B cell (primary cell): Measurements from ENCODE around the gene CACTIN. TPM values are rescaled to one million over a fixed set of nuclear protein-coding genes. Genes with fewer than 3 reads are reported as not detected.

ENCODE experiments used
- ATAC-seq: fragments of 200-7000 bp; cut with Tn5 transposase; one replicate; pipeline ENCODE4 v1.10.0; 2021; ENCODE audit warnings: low read depth, mild to moderate bottlenecking, moderate number of reproducible peaks, moderate library complexity
- CTCF ChIA-PET: fragments of 350-600 bp; sonication (Branson Sonifier 250); formaldehyde crosslinking; loops from one replicate; lab custom pipeline; 2021; ENCODE audit warnings: antibody characterized with exemption, inconsistent platforms; lab: Charles Lee
- POLR2A ChIA-PET: fragments of 350-600 bp; sonication (Branson Sonifier 250); formaldehyde crosslinking; loops from one replicate; lab custom pipeline; 2021; ENCODE audit warnings: antibody characterized with exemption; lab: Charles Lee
- DNase-seq: peaks from one replicate; pipeline ENCODE4 v3.0.0; 2013
- H2AFZ ChIP-seq: 2 replicates; pipeline ENCODE4 v1.6.1; 2012; ENCODE audit warnings: mild to moderate bottlenecking, low read depth, low read length; ENCODE audit not compliant: insufficient read depth, poor library complexity, severe bottlenecking
- H3K27ac ChIP-seq, 2 donors: 1 replicate in 1 of 2; 2 replicates in 1 of 2; pipeline ENCODE4 v1.5.1; 2012 to 2013; ENCODE audit warnings: low read length in 2 of 2, mild to moderate bottlenecking in 2 of 2, moderate library complexity in 1 of 2
- H3K27me3 ChIP-seq, 4 experiments: fragments of 200-600 bp in 1 of 4; sonication (generic) in 1 of 4; replicated peaks in 1 of 4; 1 replicate in 2 of 4; 2 replicates in 2 of 4; pipeline versions ENCODE4 v1.6.1 to v1.7.0; 2013 to 2016; ENCODE audit warnings: low read length in 3 of 4, mild to moderate bottlenecking in 2 of 4, mixed read lengths in 1 of 4, moderate library complexity in 1 of 4; ENCODE audit not compliant: insufficient read depth in 4 of 4, control insufficient read depth in 3 of 4; ENCODE audit errors: control extremely low read depth in 1 of 4
- H3K36me3 ChIP-seq, 2 experiments: replicated peaks in 1 of 2; 1 replicate in 1 of 2; 2 replicates in 1 of 2; pipeline versions ENCODE4 v1.6.1 to v1.7.1; 2013; ENCODE audit warnings: low read length in 1 of 2; ENCODE audit not compliant: insufficient read depth in 2 of 2, control insufficient read depth in 1 of 2; ENCODE audit errors: control extremely low read depth in 1 of 2, extremely low read depth in 1 of 2
- H3K4me1 ChIP-seq, 2 donors: fragments of 200-600 bp in 1 of 2; sonication (generic) in 1 of 2; 1 replicate in 1 of 2; 2 replicates in 1 of 2; pipeline versions ENCODE4 v1.5.1 to v1.6.1; 2013 to 2017; ENCODE audit warnings: low read length in 2 of 2; ENCODE audit not compliant: control insufficient read depth in 2 of 2, insufficient read depth in 2 of 2
- H3K4me2 ChIP-seq: replicated peaks from 2 replicates; pipeline ENCODE3; 2012; ENCODE audit warnings: mild to moderate bottlenecking, low read depth, low read length; ENCODE audit not compliant: poor library complexity, severe bottlenecking
- H3K4me3 ChIP-seq, 5 experiments: fragments of 200-600 bp in 1 of 5; sonication (generic) in 1 of 5; 1 replicate in 3 of 5; 2 replicates in 2 of 5; pipeline versions ENCODE4 v1.5.1 to v1.7.0; 2011 to 2016; ENCODE audit warnings: low read length in 4 of 5, mild to moderate bottlenecking in 4 of 5, low read depth in 2 of 5, control low read depth in 1 of 5, moderate library complexity in 1 of 5; ENCODE audit not compliant: insufficient read depth in 1 of 5; ENCODE audit errors: control extremely low read depth in 1 of 5, extremely low read depth in 1 of 5
- H3K79me2 ChIP-seq: fragments of 200-600 bp; sonication (generic); one replicate; pipeline ENCODE4 v1.6.0; 2016; ENCODE audit warnings: low read length; ENCODE audit not compliant: control insufficient read depth, insufficient read depth
- H3K9ac ChIP-seq: fragments of 200-600 bp; sonication (generic); 2 replicates; pipeline ENCODE4 v1.6.1; 2017; ENCODE audit warnings: mild to moderate bottlenecking, low read length, moderate library complexity
- H3K9me3 ChIP-seq, 3 donors: one replicate each; pipeline versions ENCODE4 v1.6.1 to v1.7.1; 2013; ENCODE audit warnings: low read length in 2 of 3; ENCODE audit not compliant: control insufficient read depth in 2 of 3, insufficient read depth in 1 of 3; ENCODE audit errors: control extremely low read depth in 1 of 3
- H4K20me1 ChIP-seq: 2 replicates; pipeline ENCODE4 v1.6.0; 2012; ENCODE audit warnings: mild to moderate bottlenecking, low read length; ENCODE audit not compliant: insufficient read depth, control insufficient read depth, poor library complexity, severe bottlenecking
- H3K27ac Mint-ChIP-seq: one replicate; pipeline ENCODE4 v1.8.0; 2021; ENCODE audit warnings: mixed read lengths
- H3K27me3 Mint-ChIP-seq: one replicate; pipeline ENCODE4 v1.8.0; 2021; ENCODE audit warnings: mixed read lengths
- H3K4me1 Mint-ChIP-seq: one replicate; pipeline ENCODE4 v1.8.0; 2021; ENCODE audit warnings: mixed read lengths
- H3K4me3 Mint-ChIP-seq: one replicate; pipeline ENCODE4 v1.8.0; 2021; ENCODE audit warnings: mixed read lengths
- H3K9me3 Mint-ChIP-seq: one replicate; pipeline ENCODE4 v1.8.0; 2022; ENCODE audit warnings: mixed read lengths; ENCODE audit not compliant: insufficient read depth
- CTCF ChIP-seq: fragments of 200-600 bp; IDR thresholded peaks from one replicate; pipeline ENCODE4 v1.8.0; 2022; ENCODE audit warnings: antibody characterized with exemption, mild to moderate bottlenecking
- EZH2 ChIP-seq: IDR thresholded peaks from 2 replicates; pipeline ENCODE4 v1.6.1; 2012; ENCODE audit warnings: borderline replicate concordance, low read depth, mild to moderate bottlenecking, moderate library complexity, low read length; ENCODE audit not compliant: insufficient read depth, poor library complexity, severe bottlenecking
- WGBS: methylation state at CpG from one replicate; pipeline ENCODE4 v1.1.5; 2013; ENCODE audit warnings: missing lambda C conversion rate; ENCODE audit not compliant: insufficient coverage; 5-methylcytosine and 5-hydroxymethylcytosine counted together
- intact Hi-C: fragments of 100-400 bp; cut with micrococcal nuclease; formaldehyde crosslinking; loops from one replicate; pipeline ENCODE4 v1.10.0; 2022
- polyA plus RNA-seq: library from polyadenylated mRNA; depleted of rRNA; stranded (reverse); fragments of >200 nt; gene quantifications from 2 replicates; pipeline ENCODE4 v1.2.3, GENCODE V29; 2012
- total RNA-seq, 2 donors: library from RNA; stranded (reverse); fragments of 120-200 nt in 1 of 2; gene quantifications; 1 replicate in 1 of 2; 2 replicates in 1 of 2; pipeline versions ENCODE4 v1.2.3 to v1.2.4, GENCODE V29; 2013 to 2022

The CACTIN gene
- total and polyA plus RNA-seq, 2 donors (not counting 1 experiment from before 2014, with no cell fraction given), result 40.6 to 41.8 TPM

GRCh38 chr19:3621689-3622088 is 4.9 kb downstream of the CACTIN start:
- Histone ChIP-seq H3K79me2 (peaks cover 57% of the 10 kb centered on the region), H2AFZ (no peak overlapping the region), H3K4me2 (no peak overlapping the region), H3K27ac (no peak overlapping the region), H3K36me3 (peaks cover 0 to 31% of the 10 kb centered on the region in 2 experiments), H3K27me3 (no peaks in the 10 kb centered on the region), H4K20me1 (peaks cover 62% of the 10 kb centered on the region), H3K9ac (no peak overlapping the region), H3K9me3 (no peaks in the 10 kb centered on the region), H3K4me1 (peaks cover 25 to 29% of the 10 kb centered on the region in 2 donors), H3K4me3 (no peak overlapping the region)
- no peaks in the 10 kb centered on the region for H3K9me3 Mint-ChIP-seq
- peaks cover 33% of the 10 kb centered on the region for H3K4me1 Mint-ChIP-seq
- CTCF ChIA-PET, result interaction anchor here (0.6 to 1.2 kb wide), 2 partner anchors 36 to 157 kb away, joined by 3 to 4 read pairs; partner anchors contain the start of gene GIPC3
- DNase-seq (no peak), ATAC-seq (no peak)
- H3K4me3 Mint-ChIP-seq, result no peak overlapping the region
- 98% methylated on average over 15 of the region's 15 CpGs for WGBS
- H3K27me3 Mint-ChIP-seq, result no peaks in the 10 kb centered on the region
- TF ChIP-seq EZH2 (no peak), CTCF (no peak)
- H3K27ac Mint-ChIP-seq, result no peak overlapping the region
- intact Hi-C loops, result no loop called here
- POLR2A ChIA-PET, result no interaction called here

- peaks cover 23 to 27% of the 10 kb centered on the region in 2 donors for H3K4me1 ChIP-seq
- DNase-seq (no peak), ATAC-seq (no peak)
- H3K4me3 ChIP-seq, result no peak overlapping the region
- 95% methylated on average over 23 of the region's 24 CpGs for WGBS
- no peak overlapping the region for H3K4me2 ChIP-seq
- H3K9me3 ChIP-seq, result no peaks in the 10 kb centered on the region
- Mint-ChIP-seq H3K4me1 (peaks cover 28% of the 10 kb centered on the region), H3K27me3 (no peaks in the 10 kb centered on the region), H3K9me3 (no peaks in the 10 kb centered on the region), H3K4me3 (no peak overlapping the region), H3K27ac (no peak overlapping the region)
- H3K9ac ChIP-seq, result no peak overlapping the region
- ChIA-PET POLR2A (no interaction called here), CTCF (interaction anchor here (0.6 to 6.4 kb wide), 5 partner anchors 16 to 910 kb away, joined by 3 to 47 read pairs (median 4); partner anchors contain the start of gene GIPC3)
- H3K27ac ChIP-seq, result no peak overlapping the region
- H4K20me1 ChIP-seq, result peaks cover 57% of the 10 kb centered on the region
- intact Hi-C loops, result no loop called here
- no peaks in the 10 kb centered on the region for H3K27me3 ChIP-seq
- H3K36me3 ChIP-seq, result peaks cover 0 to 31% of the 10 kb centered on the region in 2 experiments
- H3K79me2 ChIP-seq, result peaks cover 50% of the 10 kb centered on the region
- H2AFZ ChIP-seq, result no peak overlapping the region
- TF ChIP-seq CTCF (no peak), EZH2 (no peak)
Observed at GRCh38 chr19:3620817-3621547, 5.6 kb downstream of the CACTIN start.
